ENCODE measurements around the gene PDZK1IP1. TPM values are rescaled to one million over a fixed set of nuclear protein-coding genes. Genes with fewer than 3 reads are reported as not detected.

The PDZK1IP1 gene
- total and polyA plus RNA-seq, 2 of the 13 experiments (the other 11 are each of a cell fraction or from before 2014, with no cell fraction given): 0.24 to 1.6 TPM

GRCh38 chr1:47179017-47179987 lies 10.5 kb downstream of the PDZK1IP1 start (continued):
- TF ChIP-seq HNRNPUL1 (IDR thresholded peaks at IDR 0.05; ENCODE audit: low read depth, low read length) (no peak), HOXD1 (CRISPR knock-in tag; IDR thresholded peaks at IDR 0.05) (no peak), LBX2 (CRISPR knock-in tag; IDR thresholded peaks at IDR 0.05; ENCODE audit: borderline replicate concordance) (no peak), ZSCAN31 (CRISPR knock-in tag; IDR thresholded peaks at IDR 0.05; ENCODE audit: low read depth) (no peak), BHLHE40 (IDR thresholded peaks at IDR 0.05; ENCODE audit: low read length) (peak; percentile 24; the same call in 1 of the 2 replicates), HMGXB4 (CRISPR knock-in tag; IDR thresholded peaks at IDR 0.05; ENCODE audit: borderline replicate concordance in 1 of 2, low read depth in 1 of 2) (peak; percentile 88 to 89; a peak in 3 of 4 replicates), ZNF639 (CRISPR knock-in tag; conservative IDR thresholded peaks at IDR 0.05) (peak; percentile 13; the same call in 1 of the 2 replicates), ERF (CRISPR knock-in tag; IDR thresholded peaks at IDR 0.05) (peak; percentile 93), RFX3 (CRISPR knock-in tag; IDR thresholded peaks at IDR 0.05) (no peak), KDM5B (CRISPR knock-in tag; IDR thresholded peaks at IDR 0.05; ENCODE audit: borderline replicate concordance) (peak; percentile 42; the same call in 1 of the 2 replicates), ZNF468 (CRISPR knock-in tag; IDR thresholded peaks at IDR 0.05) (no peak), TCF7 (IDR thresholded peaks at IDR 0.05; ENCODE audit: low read depth) (no peak), FOXA1 (IDR thresholded peaks at IDR 0.05) (no peak), FOXA1 (CRISPR knock-in tag; IDR thresholded peaks at IDR 0.05) (no peak), MIXL1 (CRISPR knock-in tag; IDR thresholded peaks at IDR 0.05) (peak; percentile 84), GFI1 (CRISPR knock-in tag; IDR thresholded peaks at IDR 0.05; ENCODE audit: borderline replicate concordance) (no peak; the same call in 1 of the 2 replicates), ZBTB8A (CRISPR knock-in tag; IDR thresholded peaks at IDR 0.05; ENCODE audit: borderline replicate concordance, low read depth) (no peak), ZNF720 (CRISPR knock-in tag; IDR thresholded peaks at IDR 0.05) (no peak), SATB2 (CRISPR knock-in tag; IDR thresholded peaks at IDR 0.05) (no peak), ZBTB4 (CRISPR knock-in tag; IDR thresholded peaks at IDR 0.05; ENCODE audit: borderline replicate concordance) (no peak), SPEN (CRISPR knock-in tag; IDR thresholded peaks at IDR 0.05; ENCODE audit: low read depth) (peak; percentile 71; the same call in 1 of the 2 replicates), PAF1 (CRISPR knock-in tag; IDR thresholded peaks at IDR 0.05) (no peak)

All from HepG2 (cell line).